Osteoblast (primary cell): ENCODE measurements around the gene SMARCC1. TPM values are rescaled to one million over a fixed set of nuclear protein-coding genes. Genes with fewer than 3 reads are reported as not detected.
A peak's percentile ranks its signal among the peaks of the same experiment; 100 is the strongest.

ENCODE experiments used
- DNase-seq: peaks from one replicate; pipeline ENCODE4 v3.0.0; 2011; ENCODE audit warnings: low spot score, mixed read lengths; ENCODE audit not compliant: insufficient read length; ENCODE audit errors: missing footprints
- H2AFZ ChIP-seq: 2 replicates; pipeline ENCODE4 v1.6.0; 2011; ENCODE audit warnings: mild to moderate bottlenecking, low read length
- H3K27ac ChIP-seq: 2 replicates; pipeline ENCODE4 v1.5.1; 2011; ENCODE audit warnings: mild to moderate bottlenecking, low read depth, low read length, moderate library complexity
- H3K27me3 ChIP-seq: 2 replicates; pipeline ENCODE4 v1.6.0; 2012; ENCODE audit warnings: mild to moderate bottlenecking, control low read depth, inconsistent platforms, low read length, moderate library complexity; ENCODE audit not compliant: insufficient read depth
- H3K36me3 ChIP-seq: 2 replicates; pipeline ENCODE4 v1.5.1; 2011; ENCODE audit warnings: mild to moderate bottlenecking, low read length, control low read depth, moderate library complexity; ENCODE audit not compliant: insufficient read depth
- H3K4me1 ChIP-seq: 2 replicates; pipeline ENCODE4 v1.5.1; 2011; ENCODE audit warnings: mild to moderate bottlenecking, low read length, control low read depth, moderate library complexity; ENCODE audit not compliant: insufficient read depth
- H3K4me2 ChIP-seq: 2 replicates; pipeline ENCODE4 v1.6.0; 2011; ENCODE audit warnings: mild to moderate bottlenecking, low read length; ENCODE audit not compliant: insufficient read depth
- H3K4me3 ChIP-seq: fragments of 200-600 bp; sonication (generic); 3 replicates; pipeline ENCODE4 v1.5.1; 2012; ENCODE audit warnings: mild to moderate bottlenecking, low read length, inconsistent platforms; ENCODE audit not compliant: insufficient read depth
- H3K79me2 ChIP-seq: 2 replicates; pipeline ENCODE4 v1.6.0; 2012; ENCODE audit warnings: mild to moderate bottlenecking, low read length, control low read depth, inconsistent platforms; ENCODE audit not compliant: insufficient read depth
- H3K9me3 ChIP-seq: 2 replicates; pipeline ENCODE4 v1.5.1; 2011; ENCODE audit warnings: low read depth, low read length, control low read depth
- H4K20me1 ChIP-seq: 2 replicates; pipeline ENCODE4 v1.6.0; 2012; ENCODE audit warnings: mild to moderate bottlenecking, low read length, control low read depth; ENCODE audit not compliant: insufficient read depth
- CTCF ChIP-seq: IDR thresholded peaks from 2 replicates; pipeline ENCODE4 v1.5.1; 2011; ENCODE audit warnings: mild to moderate bottlenecking, low read depth, low read length, moderate library complexity; ENCODE audit errors: extremely low read depth
- total RNA-seq: library from RNA; depleted of rRNA; stranded (reverse); fragments of >200 nt; gene quantifications from 2 replicates; pipeline ENCODE4 v1.2.3, GENCODE V29; 2012

SMARCC1 gene
- total RNA-seq, 1 donor: 46.7 TPM

- no peaks in the 10 kb centered on the region for H3K79me2 ChIP-seq
- H3K4me3 ChIP-seq: no peak overlapping the region
- TF ChIP-seq CTCF: no peak
- H4K20me1 ChIP-seq: no peaks in the 10 kb centered on the region
- no peak overlapping the region for H2AFZ ChIP-seq
- no peak overlapping the region for H3K27ac ChIP-seq
- H3K9me3 ChIP-seq: no peaks in the 10 kb centered on the region
- no peaks in the 10 kb centered on the region for H3K27me3 ChIP-seq
- H3K4me2 ChIP-seq: no peak overlapping the region
- DNase-seq: no peak
- no peaks in the 10 kb centered on the region for H3K36me3 ChIP-seq
- H3K4me1 ChIP-seq: no peaks in the 10 kb centered on the region
Observed at GRCh38 chr3:47791193-47791855, 9.6 kb upstream of the SMARCC1 start.

DNA sequence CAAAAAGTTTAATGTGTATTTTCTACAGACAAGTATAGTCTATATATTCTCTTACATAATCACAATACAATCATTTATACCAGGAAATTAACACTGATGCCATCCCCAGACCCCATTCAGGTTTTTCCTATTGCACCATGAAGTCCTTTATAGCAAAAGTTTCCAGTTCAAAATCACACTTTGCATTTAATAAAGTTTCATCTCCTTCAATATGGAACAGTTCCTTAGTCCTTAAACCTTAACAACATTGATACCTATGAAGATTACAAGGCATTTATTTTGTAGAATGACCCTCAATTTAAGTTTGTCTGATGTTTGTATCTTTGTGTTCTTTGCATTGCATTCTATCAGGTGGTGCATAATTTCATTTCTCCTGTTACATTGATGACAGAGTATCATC, 2.0 kb upstream of the SMARCC1 start:
- Histone ChIP-seq H3K4me3 (no peak overlapping the region), H3K27ac (no peak overlapping the region), H4K20me1 (peaks cover 5% of the 10 kb centered on the region), H3K79me2 (peaks cover 28% of the 10 kb centered on the region), H3K4me1 (peaks cover 14% of the 10 kb centered on the region), H3K4me2 (no peak overlapping the region), H3K9me3 (no peaks in the 10 kb centered on the region), H2AFZ (no peak overlapping the region), H3K36me3 (no peaks in the 10 kb centered on the region), H3K27me3 (no peaks in the 10 kb centered on the region)
- TF ChIP-seq CTCF: no peak
- DNase-seq: peak; percentile 17

- peak; percentile 76 for DNase-seq
- peak overlapping the region; percentile 76 for H3K27ac ChIP-seq
- peaks cover 38% of the 10 kb centered on the region for H3K79me2 ChIP-seq
- H3K4me1 ChIP-seq: peaks cover 14% of the 10 kb centered on the region
- H3K9me3 ChIP-seq: no peaks in the 10 kb centered on the region
- H2AFZ ChIP-seq: peak overlapping the region; percentile 82
- no peaks in the 10 kb centered on the region for H3K36me3 ChIP-seq
- H3K4me3 ChIP-seq: peak overlapping the region; percentile 97
- no peak for TF ChIP-seq CTCF
- H3K4me2 ChIP-seq: peak overlapping the region; percentile 79
- peaks cover 7% of the 10 kb centered on the region for H4K20me1 ChIP-seq
- H3K27me3 ChIP-seq: no peaks in the 10 kb centered on the region
Observed at GRCh38 chr3:47782446-47783308, 984 bp upstream of the SMARCC1 start.
